A549 (cell line): ENCODE results near the gene INA.

Experiments
- BCL3 ChIP-seq: fragments of >200 bp; sonication (Bioruptor Twin); formaldehyde crosslinking; IDR thresholded peaks from 3 replicates; pipeline ENCODE4 v1.6.1; 2016
- BHLHE40 ChIP-seq: IDR thresholded peaks from 2 replicates; pipeline ENCODE4 v1.6.1; 2012; ENCODE audit warnings: low read depth, low read length, inconsistent platforms
- CTCF ChIP-seq: fragments of >200 bp; sonication (Bioruptor Twin); formaldehyde crosslinking; IDR thresholded peaks from 3 replicates; pipeline ENCODE4 v1.5.1; 2016
- EHMT2 ChIP-seq: fragments of 200-600 bp; sonication (generic); IDR thresholded peaks from 2 replicates; pipeline ENCODE4 v1.6.1; 2016; ENCODE audit warnings: antibody characterized with exemption, low read depth, mild to moderate bottlenecking, moderate library complexity
- ELK1 ChIP-seq: fragments of 150-350 bp; IDR thresholded peaks from 2 replicates; pipeline ENCODE4 v1.6.1; 2014; ENCODE audit warnings: low read depth, mild to moderate bottlenecking, low read length
- HMGXB4 ChIP-seq: fragments of 250-450 bp; sonication (Bioruptor Pico); IDR thresholded peaks from 2 replicates; pipeline ENCODE4 v1.5.0; 2021; ENCODE audit warnings: mild to moderate bottlenecking, moderate library complexity, borderline replicate concordance
- MAX ChIP-seq: IDR thresholded peaks from 2 replicates; pipeline ENCODE4 v1.6.1; 2012
- MAZ ChIP-seq: fragments of 150-350 bp; IDR thresholded peaks from 2 replicates; pipeline ENCODE4 v1.6.1; 2014; ENCODE audit warnings: antibody characterized with exemption, low read depth, low read length, borderline replicate concordance
- POLR2A ChIP-seq: IDR thresholded peaks from 2 replicates; pipeline ENCODE4 v1.6.1; 2012; ENCODE audit warnings: mild to moderate bottlenecking, low read length
- RAD21 ChIP-seq, 2 experiments: fragments of >200 bp in 1 of 2; sonication (Bioruptor Twin) in 1 of 2; formaldehyde crosslinking in 1 of 2; IDR thresholded peaks in 1 of 2; conservative IDR thresholded peaks in 1 of 2; 2 replicates in 1 of 2; 3 replicates in 1 of 2; pipeline ENCODE4 v1.6.1; 2012 to 2018; ENCODE audit warnings: inconsistent platforms in 1 of 2
- REST ChIP-seq: fragments of 200-600 bp; sonication (generic); IDR thresholded peaks from 2 replicates; pipeline ENCODE4 v1.6.1; 2016; ENCODE audit warnings: antibody characterized with exemption, mild to moderate bottlenecking, moderate library complexity
- RNF2 ChIP-seq: fragments of 200-600 bp; sonication (generic); IDR thresholded peaks from 2 replicates; pipeline ENCODE4 v1.6.1; 2016; ENCODE audit warnings: low read depth, mild to moderate bottlenecking, antibody characterized with exemption, moderate library complexity, borderline replicate concordance
- USF2 ChIP-seq: fragments of 450-650 bp; IDR thresholded peaks from 2 replicates; pipeline ENCODE4 v1.6.1; 2014; ENCODE audit warnings: antibody characterized with exemption
- ZFP36 ChIP-seq: fragments of 450-650 bp; IDR thresholded peaks from 2 replicates; pipeline ENCODE4 v1.6.1; 2014; ENCODE audit warnings: borderline replicate concordance; ENCODE audit not compliant: partially characterized antibody

- TF ChIP-seq CTCF, result no peak
- TF ChIP-seq USF2, result no peak
- TF ChIP-seq HMGXB4, result no peak
- TF ChIP-seq RAD21 (conservative IDR thresholded peaks at IDR 0.05 in 1 of 2, IDR thresholded peaks at IDR 0.05 in 1 of 2), result no peak
- TF ChIP-seq MAX, result no peak
- no peak for TF ChIP-seq POLR2A
- no peak for TF ChIP-seq BCL3
- no peak for TF ChIP-seq BHLHE40
- no peak for TF ChIP-seq MAZ
- TF ChIP-seq REST, result no peak
- no peak for TF ChIP-seq ZFP36
- TF ChIP-seq EHMT2, result no peak
- TF ChIP-seq RNF2, result no peak
- no peak for TF ChIP-seq ELK1
Measured at GRCh38 chr10:103336370-103336769, 59.4 kb downstream of the INA start.
